NOMO-1 treated with dmso at 0.1 percent for 144 hours (cell line): ENCODE measurements around the gene AKR1B1.
A peak's percentile ranks its signal among the peaks of the same experiment; 100 is the strongest.

ENCODE experiments used
- DNase-seq: peaks from one replicate; lab custom pipeline; 2025; ENCODE audit not compliant: unreplicated experiment; lab: John Stamatoyannopoulos, UW

Gene AKR1B1

DNA sequence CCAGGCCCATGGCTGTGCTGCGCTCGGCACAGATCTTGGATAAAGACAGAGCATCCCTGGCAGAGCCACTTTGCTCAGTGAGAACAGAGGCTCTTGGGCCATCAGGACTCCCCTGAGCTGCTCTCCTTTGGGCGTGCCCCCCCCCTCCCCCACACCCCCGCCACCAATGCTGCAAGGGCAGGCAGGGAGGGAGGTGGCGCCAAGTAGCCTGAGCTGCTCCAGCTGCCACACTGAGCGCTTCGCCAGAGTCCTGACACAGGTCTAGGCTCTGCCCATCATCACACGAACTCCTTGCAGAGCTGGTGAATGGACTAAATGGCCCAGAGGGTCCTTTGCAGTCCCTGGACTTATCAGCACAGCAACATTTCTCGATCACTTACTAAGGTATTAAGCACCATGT is 12.5 kb downstream of the AKR1B1 start:
- DNase-seq = no peak

- no peak for DNase-seq
These were observed 14.0 kb downstream of the AKR1B1 start for GRCh38 chr7:134444961-134445315.

DNA sequence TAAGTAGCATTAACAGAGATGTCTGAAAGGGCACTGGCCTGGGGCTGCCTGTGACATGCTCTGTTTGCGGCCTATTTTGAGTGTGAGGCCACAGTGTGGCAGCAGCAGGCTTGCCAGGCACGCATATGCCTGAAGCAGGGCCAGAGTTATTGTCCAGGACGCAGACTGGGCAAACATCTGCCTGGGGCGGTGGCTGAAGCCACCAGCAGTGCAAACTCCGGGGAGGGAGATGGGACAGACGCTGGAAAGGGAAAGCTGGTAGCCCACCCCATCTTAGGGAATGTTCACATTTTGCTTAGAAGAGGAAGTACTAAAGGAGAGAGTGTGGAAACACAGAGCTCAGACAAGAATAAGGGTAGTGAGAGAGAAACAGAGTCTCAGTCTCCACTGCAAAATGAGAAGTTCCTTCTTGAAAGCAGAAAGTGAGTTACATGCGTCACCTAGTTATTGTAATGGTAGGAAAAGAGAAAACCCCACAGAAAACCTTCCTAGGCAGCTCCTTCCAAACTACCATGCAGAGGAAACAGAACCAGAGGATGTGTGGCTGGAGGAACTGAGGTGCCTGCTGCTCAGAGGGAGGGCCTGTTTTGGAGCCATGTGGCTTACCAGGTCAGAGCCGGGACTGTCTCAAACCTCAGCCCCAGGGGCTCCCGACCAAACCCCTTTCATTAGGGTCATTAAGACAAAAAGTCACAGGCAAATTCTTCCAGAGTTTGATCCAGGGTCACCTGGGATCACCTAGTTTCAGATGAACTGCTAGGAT is 14.5 kb downstream of the AKR1B1 start:
- no peak for DNase-seq

DNA sequence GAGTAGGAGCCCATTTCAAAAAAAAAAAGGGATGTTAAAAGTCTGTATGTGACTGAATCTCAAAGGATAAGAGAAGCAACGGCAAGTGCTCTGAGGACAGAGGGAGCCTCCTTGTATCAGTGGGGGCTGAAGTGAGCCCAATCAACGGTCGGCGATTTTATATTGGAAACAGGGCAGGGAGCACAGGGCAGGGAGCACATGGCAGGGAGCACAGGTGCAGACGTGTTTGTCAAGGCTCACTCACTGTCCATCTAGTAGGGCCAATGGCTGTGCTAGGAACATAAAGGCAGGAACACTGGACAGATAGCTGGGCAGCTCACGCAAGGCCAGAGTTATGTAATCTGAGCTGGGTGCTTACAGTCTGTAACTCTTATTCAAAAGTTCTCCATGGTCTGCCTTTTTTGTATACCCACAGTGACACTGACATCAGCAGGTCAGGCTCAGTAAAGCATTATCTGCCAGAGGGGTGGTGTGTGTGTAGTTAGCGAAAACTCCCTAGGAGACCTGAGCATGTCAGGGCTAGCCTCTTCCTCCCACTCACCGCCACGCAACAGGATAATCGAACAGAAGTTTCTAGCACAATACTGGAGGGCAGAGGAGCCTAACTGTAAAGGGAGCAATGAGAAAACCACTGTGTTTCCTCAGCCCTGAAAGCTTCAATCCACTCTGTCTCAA is 15.4 kb downstream of the AKR1B1 start:
- DNase-seq = no peak

- DNase-seq = no peak
These were observed 16.3 kb downstream of the AKR1B1 start for GRCh38 chr7:134442441-134443220.

- DNase-seq = no peak
These were observed 17.6 kb downstream of the AKR1B1 start for GRCh38 chr7:134441264-134441663.

- no peak for DNase-seq
These were observed 18.4 kb downstream of the AKR1B1 start for GRCh38 chr7:134440476-134440875.

DNA sequence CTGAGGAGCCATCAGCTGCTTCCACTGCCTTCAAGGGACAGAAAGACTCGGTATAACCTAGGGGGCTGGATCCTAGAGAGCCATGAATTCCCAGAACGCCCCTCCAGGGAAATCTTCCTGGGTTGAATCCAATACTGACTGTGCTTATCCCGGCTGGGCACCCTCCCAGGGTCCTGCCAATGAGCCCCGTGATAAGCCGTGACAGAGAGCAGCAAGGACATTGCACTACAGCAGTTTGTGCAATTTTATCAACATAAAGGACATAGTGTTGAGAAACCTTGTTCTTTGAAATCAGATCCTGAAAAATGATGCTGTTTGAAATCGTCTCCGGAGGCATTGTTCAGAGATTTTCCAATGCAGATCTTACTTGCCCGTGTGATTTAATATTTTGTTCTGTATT is 18.8 kb downstream of the AKR1B1 start:
- no peak for DNase-seq

GRCh38 chr7:134438946-134439345 is 20.0 kb downstream of the AKR1B1 start:
- no peak for DNase-seq

GRCh38 chr7:134435161-134435920 is 23.6 kb downstream of the AKR1B1 start:
- DNase-seq = no peak

DNA sequence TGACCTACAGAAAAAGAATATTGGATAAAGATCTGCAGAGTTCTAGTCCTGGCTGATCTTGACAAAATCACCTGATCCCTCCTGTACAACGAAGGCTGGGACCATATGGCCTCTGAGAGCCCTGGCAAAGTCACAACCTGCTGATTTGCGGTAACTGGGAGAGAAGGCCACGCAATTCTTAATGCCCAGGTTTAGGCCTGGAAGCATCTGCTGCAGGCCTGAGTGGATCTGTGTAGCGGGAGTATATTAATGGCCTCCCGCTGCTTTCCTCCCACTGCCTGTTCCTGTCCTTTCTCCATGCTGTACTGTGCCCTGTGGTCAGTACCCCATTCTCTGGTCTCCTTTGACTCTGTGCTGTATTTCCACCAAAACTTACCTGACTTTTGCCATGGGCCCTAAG is 24.2 kb downstream of the AKR1B1 start:
- DNase-seq = no peak

- no peak for DNase-seq
These were observed 25.5 kb downstream of the AKR1B1 start for GRCh38 chr7:134433430-134433829.

DNA sequence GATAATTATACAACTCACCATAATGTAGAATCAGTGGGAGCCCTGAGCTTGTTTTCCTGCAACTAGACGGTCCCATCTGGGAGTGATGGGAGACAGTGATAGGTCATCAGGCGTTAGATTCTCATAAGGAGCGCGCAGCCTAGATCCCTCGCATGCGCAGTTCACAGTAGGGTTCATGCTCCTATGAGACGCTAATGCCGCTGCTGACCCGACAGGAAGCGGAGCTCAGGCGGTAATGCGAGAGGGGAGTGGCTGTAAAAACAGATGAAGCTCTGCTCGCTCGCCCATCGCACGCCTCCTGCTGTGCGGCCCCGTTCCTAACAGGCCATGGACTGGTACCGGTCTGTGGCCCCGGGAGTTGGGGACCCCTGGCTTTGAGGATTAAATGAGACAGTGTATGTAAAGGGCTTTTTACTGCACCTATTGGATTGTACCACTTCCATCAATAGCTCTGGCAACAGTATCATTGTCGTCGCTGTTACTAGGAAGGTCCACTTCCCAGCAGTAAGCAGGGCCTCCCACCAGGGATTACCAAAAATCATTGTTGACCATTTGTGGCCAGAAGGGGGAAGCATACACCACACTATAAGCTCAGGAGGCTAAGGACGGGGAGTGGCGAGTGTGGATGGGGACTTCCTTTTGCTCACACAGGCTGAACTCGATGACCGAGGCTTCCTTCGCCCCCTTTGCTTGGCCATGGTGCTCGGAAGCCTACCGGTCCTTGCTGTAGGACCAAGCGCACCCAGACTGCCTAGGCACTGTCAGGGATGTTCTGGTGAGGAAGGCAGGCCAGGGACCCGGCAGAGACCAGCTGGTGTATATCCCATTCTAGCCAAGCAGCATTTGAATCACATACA is 26.4 kb downstream of the AKR1B1 start:
- peak; percentile 76 for DNase-seq

DNA sequence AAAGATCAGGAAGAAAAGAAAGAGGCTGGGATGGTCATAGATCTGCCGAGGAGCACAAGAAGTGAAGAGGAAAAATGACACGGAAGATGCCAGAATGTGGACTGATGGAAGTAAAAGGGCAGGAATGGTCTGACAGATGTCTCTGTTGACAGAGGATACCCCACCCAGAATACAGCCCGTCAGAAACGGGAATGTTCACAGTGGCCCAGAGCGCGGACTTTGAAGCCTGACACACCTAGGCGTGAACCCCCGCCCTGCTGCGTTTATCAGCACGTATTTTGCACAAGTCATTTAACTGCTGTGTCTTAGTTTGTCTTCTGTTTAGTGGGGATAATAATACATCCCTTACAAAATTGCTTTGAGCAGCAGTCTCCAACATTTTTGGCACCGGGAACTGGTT is 27.1 kb downstream of the AKR1B1 start:
- DNase-seq = no peak

- DNase-seq = no peak
These were observed 29.4 kb downstream of the AKR1B1 start for GRCh38 chr7:134429481-134429880.

DNA sequence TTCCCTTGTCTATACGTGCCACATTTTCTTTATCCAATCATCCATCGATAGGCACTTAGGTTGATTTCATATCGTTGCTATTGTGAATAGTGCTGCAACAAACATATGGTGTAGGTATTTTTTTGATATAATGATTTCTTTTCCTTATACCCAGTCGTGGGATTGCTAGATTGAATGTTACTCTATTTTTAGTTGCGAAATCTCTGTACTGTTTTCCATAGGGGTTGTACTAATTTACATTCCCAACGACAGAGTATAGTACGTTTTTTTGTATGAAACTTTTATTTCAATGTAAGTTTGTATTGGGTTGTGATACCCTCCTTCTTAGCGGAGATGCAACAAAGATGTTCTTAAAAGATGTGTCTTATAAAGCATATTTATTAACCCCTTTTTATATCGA is 30.0 kb downstream of the AKR1B1 start:
- DNase-seq = no peak

DNA sequence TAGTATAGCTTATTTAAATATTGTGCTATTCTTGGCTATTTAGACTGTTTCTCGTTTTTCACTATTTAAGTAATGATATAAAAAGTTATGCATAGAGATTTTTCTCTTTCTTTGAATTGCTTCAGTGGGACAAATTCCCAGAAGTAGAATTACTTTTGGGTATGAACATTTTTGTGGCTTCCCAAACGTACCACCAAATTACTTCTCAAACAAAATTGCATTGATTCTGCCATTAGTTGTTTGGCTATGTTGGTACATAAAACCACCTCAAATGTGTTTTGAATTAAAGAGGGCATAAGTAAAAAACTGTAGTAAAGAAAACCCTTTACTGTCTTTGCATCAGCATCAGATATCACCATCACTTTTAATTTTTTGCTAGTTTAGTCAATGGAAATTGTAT is 31.0 kb downstream of the AKR1B1 start:
- no peak for DNase-seq

GRCh38 chr7:134425777-134426176 is 33.1 kb downstream of the AKR1B1 start:
- no peak for DNase-seq

GRCh38 chr7:134422638-134423037 is 36.3 kb downstream of the AKR1B1 start:
- no peak for DNase-seq

DNA sequence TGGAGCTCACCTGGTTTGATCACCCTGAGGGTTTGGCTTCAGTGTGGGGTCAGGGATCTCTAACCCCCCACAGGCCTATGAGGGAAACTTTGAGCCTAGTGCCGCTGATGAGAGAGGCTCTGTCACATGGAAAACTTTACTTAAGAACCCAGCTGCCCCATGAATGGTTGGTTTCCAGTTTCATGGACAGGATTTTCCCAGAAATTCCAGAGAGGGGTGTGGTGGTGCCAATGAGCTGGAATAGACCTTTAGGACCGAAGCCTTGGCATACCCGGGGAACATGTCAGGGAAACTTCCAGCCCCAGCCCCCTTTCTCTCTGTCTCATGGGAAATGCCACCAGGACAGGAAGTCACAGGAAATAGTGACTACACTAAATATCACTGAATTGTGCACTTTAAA is 36.9 kb downstream of the AKR1B1 start:
- DNase-seq = no peak
